Hematopoietic multipotent progenitor cell treated with erythropoietin and hydrocortisone succinate and interleukin-3 and kit ligand, for 4 days (in vitro differentiated cells): ENCODE measurements around the gene IMPACT.

Experiments
- DNase-seq: peaks from one replicate; pipeline ENCODE4 v3.0.0-alpha.2; 2015

The IMPACT gene

GRCh38 chr18:24426073-24426397 is 435 bp upstream of the IMPACT start:
- no peak for DNase-seq

DNA sequence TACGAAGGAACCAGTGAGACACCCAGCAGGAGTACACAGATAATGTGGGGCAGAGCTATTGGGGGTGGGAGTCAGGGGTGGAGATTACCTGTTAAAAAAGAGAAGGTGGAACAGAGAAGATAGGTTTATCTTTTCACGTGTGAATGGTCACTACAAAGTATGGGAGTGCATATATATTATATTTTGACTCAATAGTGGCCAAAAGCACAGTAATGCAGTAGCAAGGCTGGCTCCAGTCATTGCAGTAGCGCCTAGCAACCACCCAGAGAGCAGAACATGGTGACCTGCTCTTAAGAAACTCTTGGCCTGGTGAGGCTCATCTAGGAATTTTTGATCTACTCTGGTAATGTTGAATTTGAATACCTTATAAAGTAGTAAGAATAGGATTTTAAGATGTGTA is 1.0 kb downstream of the IMPACT start:
- DNase-seq = peak; percentile 58

- no peak for DNase-seq
Observed at GRCh38 chr18:24428709-24429108, 2.2 kb downstream of the IMPACT start.

GRCh38 chr18:24429188-24429587 is 2.7 kb downstream of the IMPACT start:
- no peak for DNase-seq

- peak; percentile 75 for DNase-seq
Observed at GRCh38 chr18:24432618-24433017, 6.1 kb downstream of the IMPACT start.

GRCh38 chr18:24436939-24437338 is 10.5 kb downstream of the IMPACT start:
- DNase-seq = peak; percentile 29

DNA sequence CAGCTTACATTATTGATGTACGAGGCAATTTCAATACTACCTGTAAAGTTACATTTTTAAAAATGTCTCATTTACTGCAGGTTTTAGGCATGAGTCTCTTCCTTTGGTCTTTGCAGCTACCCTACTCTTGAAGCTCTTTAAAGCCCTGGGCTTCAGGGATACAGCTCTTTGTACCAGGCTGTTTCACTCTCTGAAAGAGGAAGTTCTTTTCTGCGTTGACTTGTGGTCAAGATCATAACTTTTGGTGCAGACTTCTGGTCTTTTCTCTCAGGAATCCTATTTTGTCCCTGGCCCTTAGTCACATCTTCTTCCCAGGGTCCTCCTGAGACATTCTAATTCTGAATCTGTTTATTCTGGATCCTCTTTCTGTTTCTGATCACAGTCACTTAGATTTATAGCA is 17.4 kb downstream of the IMPACT start:
- peak; percentile 83 for DNase-seq

DNA sequence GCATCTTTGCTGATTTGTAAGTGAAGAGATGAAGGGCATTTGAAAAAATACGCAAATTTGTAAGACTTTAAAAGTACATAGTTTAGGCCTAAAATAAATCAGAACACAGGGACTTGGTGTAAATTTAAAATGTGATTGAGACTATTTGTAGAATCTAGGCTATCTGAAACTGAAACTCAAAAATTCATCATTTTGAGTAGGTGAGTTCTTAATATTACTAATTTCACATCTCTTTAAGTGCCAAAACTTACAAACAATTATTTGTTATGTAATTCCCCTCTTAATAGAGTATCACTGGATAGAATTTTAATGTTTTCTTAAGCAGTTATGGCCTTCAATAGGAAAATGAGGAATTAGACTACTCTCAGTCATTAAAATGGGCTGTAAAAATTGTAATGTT is 20.0 kb downstream of the IMPACT start:
- DNase-seq = no peak

DNA sequence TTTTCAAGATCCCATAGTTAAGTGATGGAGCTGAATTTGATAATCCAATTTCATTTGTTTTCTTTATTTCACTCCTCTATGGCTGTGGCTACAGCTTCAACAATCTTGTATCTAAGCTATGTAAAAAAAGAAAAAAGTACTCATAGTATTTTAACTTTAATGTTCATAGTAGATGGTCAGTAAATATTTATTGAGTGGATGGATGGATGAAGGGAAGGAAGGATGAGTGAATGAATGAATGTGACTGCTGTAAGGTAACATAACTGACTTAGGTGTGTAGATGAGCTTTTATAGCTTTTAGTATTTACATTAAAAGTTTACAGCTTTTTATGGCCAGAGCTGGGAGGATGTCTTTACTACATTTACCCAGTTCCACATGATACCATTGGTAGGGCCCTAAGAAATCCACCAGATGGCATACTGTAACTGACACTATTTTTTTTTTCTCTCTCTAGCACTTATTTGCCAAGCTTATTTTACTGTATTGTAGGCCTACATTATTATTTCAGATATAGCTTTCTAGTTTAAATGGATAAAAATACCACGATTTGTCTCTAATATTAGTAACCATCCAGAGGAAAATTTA is 20.6 kb downstream of the IMPACT start:
- DNase-seq = peak; percentile 40

- no peak for DNase-seq
Observed at GRCh38 chr18:24447961-24448360, 21.5 kb downstream of the IMPACT start.

- DNase-seq = no peak
Observed at GRCh38 chr18:24456549-24456948, 30.1 kb downstream of the IMPACT start.

DNA sequence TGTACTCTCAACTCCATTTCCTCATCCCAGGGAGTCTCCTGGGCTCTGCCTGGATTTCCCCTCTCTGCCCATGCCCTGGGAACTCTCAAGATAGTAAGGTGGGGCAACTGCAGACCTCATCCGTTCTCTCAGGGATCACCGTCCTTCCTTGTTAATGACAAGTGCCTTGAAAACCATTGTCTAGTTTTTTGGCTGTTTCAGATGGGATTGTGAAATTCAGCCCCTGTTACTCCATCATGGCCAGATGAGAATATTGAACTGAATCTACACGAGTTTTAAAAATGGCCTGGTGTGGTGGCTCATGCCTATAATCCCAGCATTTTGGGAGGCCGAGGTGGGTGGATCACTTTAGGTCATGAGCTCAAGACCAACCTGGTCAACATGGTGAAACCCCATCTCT is 33.3 kb downstream of the IMPACT start:
- DNase-seq = peak; percentile 24

- DNase-seq = peak; percentile 53
Observed at GRCh38 chr18:24460388-24460787, 33.9 kb downstream of the IMPACT start, which contains the start of gene HRH4. Gene HRH4, plus strand, starts transcription at chr18:24460637. Its CDS starts 92 bp downstream, at chr18:24460729.

GRCh38 chr18:24461996-24462395 is 35.5 kb downstream of the IMPACT start:
- no peak for DNase-seq

- peak; percentile 18 for DNase-seq
Observed at GRCh38 chr18:24462838-24463775, 36.6 kb downstream of the IMPACT start.

DNA sequence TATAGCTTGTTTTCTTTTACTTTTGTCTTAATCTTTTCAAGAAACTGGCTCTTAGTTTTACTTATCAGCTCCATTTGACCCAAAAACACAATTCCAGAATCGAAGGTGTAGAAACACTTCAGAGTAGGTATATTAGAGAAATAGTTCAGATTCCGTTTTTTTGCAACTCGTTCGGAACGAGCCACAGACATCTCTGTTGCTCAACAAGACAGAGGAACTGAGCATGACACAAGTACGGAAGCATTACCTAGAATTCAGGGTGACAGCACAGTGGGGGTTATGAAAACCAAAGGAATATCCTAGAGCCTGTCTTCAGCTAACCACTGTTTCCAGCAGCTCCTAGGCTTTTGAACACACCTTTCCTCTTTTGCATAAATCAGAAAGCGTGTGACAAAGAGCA is 39.0 kb downstream of the IMPACT start:
- no peak for DNase-seq

DNA sequence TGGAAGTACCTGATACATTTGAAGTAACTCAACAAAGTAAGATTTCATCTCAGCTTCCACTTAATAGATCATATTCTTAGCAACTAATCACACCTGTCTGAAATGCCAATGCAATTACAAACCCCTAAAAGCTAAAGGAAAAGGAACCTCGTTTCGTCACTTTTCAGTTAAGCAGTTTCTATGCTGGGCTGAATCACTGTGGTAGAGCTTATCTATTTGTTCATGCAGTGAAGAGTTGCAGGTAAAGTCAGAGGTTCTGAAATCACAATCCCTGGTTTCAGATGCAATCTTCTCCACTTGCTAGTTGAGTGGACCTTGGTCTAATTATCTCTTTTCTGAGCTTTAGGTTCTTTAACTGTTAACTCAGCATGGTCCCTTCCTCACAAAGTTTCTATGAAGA is 40.3 kb downstream of the IMPACT start:
- peak; percentile 35 for DNase-seq

GRCh38 chr18:24470022-24470618 is 43.6 kb downstream of the IMPACT start:
- no peak for DNase-seq

DNA sequence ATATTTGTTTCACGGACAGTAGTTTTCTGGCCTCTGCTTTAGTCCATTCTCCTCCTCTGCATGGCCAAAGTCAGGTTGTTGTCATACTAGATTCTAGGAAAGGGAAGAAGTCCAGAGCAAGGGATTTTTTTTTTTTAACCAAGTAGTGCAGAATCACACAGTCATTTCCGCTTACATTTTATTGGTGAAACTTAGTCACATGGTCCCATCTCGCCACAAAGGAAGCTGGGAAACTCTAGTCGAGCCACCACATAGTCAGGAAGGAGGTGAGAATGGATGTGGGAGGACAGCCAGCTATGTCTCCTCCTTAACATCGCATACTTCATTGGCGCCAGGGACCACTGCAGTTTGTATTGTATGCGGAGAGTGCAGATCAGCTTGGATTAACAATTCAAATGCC is 44.3 kb downstream of the IMPACT start:
- no peak for DNase-seq

DNA sequence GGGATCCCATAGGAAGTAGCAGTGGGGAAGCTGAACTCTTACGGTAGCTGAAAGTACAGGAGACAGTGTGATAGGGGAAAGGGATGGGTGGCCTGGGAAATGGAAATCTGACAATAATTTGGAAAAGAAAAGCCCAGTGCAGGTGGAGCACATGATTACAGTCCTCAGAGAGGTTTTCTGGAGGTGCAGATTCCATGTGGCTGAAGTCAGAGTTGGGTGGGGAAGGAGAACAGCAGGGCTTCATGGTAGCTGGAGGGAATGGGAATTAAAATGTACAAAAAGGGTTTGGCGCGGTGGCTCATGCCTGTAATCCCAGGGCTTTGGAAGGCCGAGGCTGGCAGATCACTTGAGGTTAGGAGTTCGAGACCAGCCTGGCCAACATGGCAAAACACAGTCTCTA is 46.1 kb downstream of the IMPACT start:
- DNase-seq = no peak

DNA sequence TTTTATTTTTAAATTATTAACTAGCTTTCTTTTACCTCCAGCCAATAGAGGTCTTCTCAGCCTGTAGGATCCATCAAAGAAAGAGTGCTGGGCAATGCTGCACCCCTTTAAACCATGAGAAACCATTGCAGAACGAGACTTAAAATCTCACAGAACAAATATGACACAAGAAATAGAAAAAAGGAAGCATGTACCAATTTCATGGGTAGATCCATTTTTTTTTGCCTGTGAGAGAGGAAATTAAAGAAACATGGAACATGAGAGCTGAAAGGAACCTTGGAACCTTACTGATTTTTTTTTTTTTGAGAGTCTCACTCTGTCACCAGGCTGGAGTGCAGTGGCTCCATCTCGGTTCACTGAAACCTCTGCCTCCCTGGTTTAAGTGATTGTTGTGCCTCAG is 47.9 kb downstream of the IMPACT start:
- no peak for DNase-seq

DNA sequence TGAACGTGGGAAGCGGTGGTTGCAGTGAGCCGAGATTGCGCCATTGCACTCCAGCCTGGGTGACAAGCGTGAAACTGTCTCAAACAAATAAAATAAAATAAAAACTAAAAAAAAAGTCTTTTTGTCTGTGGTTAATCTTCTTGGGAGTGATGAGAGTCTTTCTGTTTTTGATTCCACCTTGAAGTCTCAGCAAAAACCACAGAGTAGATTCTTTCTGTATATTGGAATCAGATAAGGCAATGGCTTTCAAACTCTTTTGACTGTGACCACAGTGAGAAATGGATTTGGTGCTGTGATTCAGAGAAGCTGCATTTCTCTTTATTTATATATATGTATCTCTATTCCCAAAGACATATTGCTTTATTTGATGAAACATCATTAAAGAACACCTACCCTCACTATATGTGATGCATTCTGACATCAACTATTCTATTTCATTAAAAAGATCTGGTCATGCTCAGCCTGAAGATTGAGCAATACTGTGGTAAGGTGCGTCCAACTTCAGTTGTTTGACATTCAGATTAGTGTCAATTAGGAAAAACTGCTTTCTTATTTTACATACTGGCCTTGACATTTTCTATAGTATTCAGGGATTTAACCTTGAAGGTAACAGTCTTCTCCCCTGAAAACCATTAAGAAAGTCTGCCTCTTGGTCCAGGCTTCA is 49.6 kb downstream of the IMPACT start:
- no peak for DNase-seq

DNA sequence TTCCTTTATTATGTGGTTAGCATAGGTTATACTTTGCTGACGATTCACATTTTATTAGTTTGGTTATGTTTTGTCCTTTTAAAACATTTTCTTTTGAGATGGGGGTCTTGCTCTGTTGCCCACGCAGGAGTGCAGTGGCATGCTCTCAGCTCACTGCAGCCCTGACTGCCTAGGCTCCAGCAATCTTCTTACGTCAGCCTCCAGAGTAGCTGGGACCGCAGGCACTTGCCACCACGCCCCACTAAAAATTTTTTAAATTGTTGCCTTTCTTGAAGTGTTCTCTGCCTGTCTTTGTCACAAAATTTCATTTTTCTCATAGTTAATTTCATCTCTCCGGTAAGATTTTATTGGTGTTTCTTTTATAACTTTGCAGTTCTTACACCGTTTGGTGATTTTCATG is 52.9 kb downstream of the IMPACT start:
- no peak for DNase-seq

- no peak for DNase-seq
Observed at GRCh38 chr18:24482821-24483220, 56.4 kb downstream of the IMPACT start.
